SK-N-SH treated with all-trans-retinoic acid at 6 μM for 48 hours (cell line): Measurements from ENCODE around the gene TBC1D9.

Experiments
- ATAC-seq: fragments of 200-7000 bp; cut with Tn5 transposase; 3 replicates; pipeline ENCODE4 v1.9.1; 2020; ENCODE audit warnings: mild to moderate bottlenecking, moderate library complexity
- CSDC2 ChIP-seq: fragments of 250-450 bp; sonication (Bioruptor Pico); IDR thresholded peaks from 2 replicates; pipeline ENCODE4 v1.5.0; 2020; ENCODE audit warnings: mild to moderate bottlenecking, moderate library complexity
- ESRRG ChIP-seq: fragments of 250-450 bp; sonication (Bioruptor Pico); IDR thresholded peaks from 2 replicates; pipeline ENCODE4 v1.6.1; 2021; ENCODE audit warnings: mild to moderate bottlenecking
- ISL1 ChIP-seq: fragments of 250-450 bp; sonication (Bioruptor Pico); IDR thresholded peaks from 2 replicates; pipeline ENCODE4 v2.1.2; 2022; ENCODE audit warnings: mild to moderate bottlenecking, moderate library complexity
- OSR1 ChIP-seq: fragments of 250-450 bp; sonication (Bioruptor Pico); IDR thresholded peaks from 2 replicates; pipeline ENCODE4 v1.8.0; 2022; ENCODE audit warnings: moderate library complexity, mild to moderate bottlenecking, inconsistent platforms
- PPARA ChIP-seq: fragments of 250-450 bp; sonication (Bioruptor Pico); IDR thresholded peaks from 2 replicates; pipeline ENCODE4 v1.5.0; 2020; ENCODE audit warnings: mild to moderate bottlenecking, borderline replicate concordance
- RARB ChIP-seq: fragments of 250-450 bp; sonication (Bioruptor Pico); IDR thresholded peaks from 2 replicates; pipeline ENCODE4 v1.8.0; 2021; ENCODE audit warnings: mild to moderate bottlenecking, moderate library complexity
- SNAI2 ChIP-seq: fragments of 250-450 bp; sonication (Bioruptor Pico); IDR thresholded peaks from 2 replicates; pipeline ENCODE4 v1.5.0; 2020; ENCODE audit warnings: mild to moderate bottlenecking, moderate library complexity
- TCF4 ChIP-seq: fragments of 250-450 bp; sonication (Bioruptor Pico); IDR thresholded peaks from 2 replicates; pipeline ENCODE4 v1.8.0; 2021; ENCODE audit warnings: mild to moderate bottlenecking, moderate library complexity, borderline replicate concordance
- TOX ChIP-seq: fragments of 250-450 bp; sonication (Bioruptor Pico); IDR thresholded peaks from 2 replicates; pipeline ENCODE4 v1.8.0; 2021; ENCODE audit warnings: mild to moderate bottlenecking, moderate library complexity, borderline replicate concordance
- TSHZ2 ChIP-seq: fragments of 250-450 bp; sonication (Bioruptor Pico); IDR thresholded peaks from 2 replicates; pipeline ENCODE4 v1.5.0; 2020; ENCODE audit warnings: mild to moderate bottlenecking, moderate library complexity
- ZC3H10 ChIP-seq: fragments of 250-450 bp; sonication (Bioruptor Pico); IDR thresholded peaks from 2 replicates; pipeline ENCODE4 v1.5.1; 2021; ENCODE audit warnings: mild to moderate bottlenecking, moderate library complexity
- ZFP3 ChIP-seq: fragments of 250-450 bp; sonication (Bioruptor Pico); IDR thresholded peaks from 2 replicates; pipeline ENCODE4 v1.5.0; 2020; ENCODE audit warnings: mild to moderate bottlenecking, moderate library complexity
- ZFP30 ChIP-seq: fragments of 450-650 bp; formaldehyde crosslinking; IDR thresholded peaks from 2 replicates; pipeline ENCODE4 v1.5.0; 2022; ENCODE audit warnings: mild to moderate bottlenecking, moderate library complexity
- ZNF565 ChIP-seq: fragments of 450-650 bp; formaldehyde crosslinking; conservative IDR thresholded peaks from 2 replicates; pipeline ENCODE4 v1.5.0; 2020; ENCODE audit warnings: low read depth, mild to moderate bottlenecking, moderate library complexity
- ZNF70 ChIP-seq: fragments of 450-650 bp; formaldehyde crosslinking; IDR thresholded peaks from 2 replicates; pipeline ENCODE4 v1.5.0; 2020; ENCODE audit warnings: mild to moderate bottlenecking, moderate library complexity
- ZNF8 ChIP-seq: fragments of 450-650 bp; formaldehyde crosslinking; IDR thresholded peaks from 2 replicates; pipeline ENCODE4 v1.5.0; 2020; ENCODE audit warnings: mild to moderate bottlenecking, moderate library complexity
- TF ChIP-seq, protein P1 (sequence below): fragments of 250-450 bp; sonication (Bioruptor Pico); IDR thresholded peaks from 2 replicates; pipeline ENCODE4 v1.5.1; 2021; ENCODE audit warnings: mild to moderate bottlenecking, moderate library complexity
- TF ChIP-seq, protein P2 (sequence below): fragments of 250-450 bp; sonication (Bioruptor Pico); IDR thresholded peaks from 2 replicates; pipeline ENCODE4 v1.8.0; 2021; ENCODE audit warnings: low read depth, mild to moderate bottlenecking, moderate library complexity, borderline replicate concordance
- TF ChIP-seq, protein P3 (sequence below): fragments of 250-450 bp; sonication (Bioruptor Pico); IDR thresholded peaks from 2 replicates; pipeline ENCODE4 v1.5.1; 2020; ENCODE audit warnings: low read depth, mild to moderate bottlenecking, moderate library complexity
- TF ChIP-seq, protein P4 (sequence below): fragments of 250-450 bp; sonication (Bioruptor Pico); IDR thresholded peaks from 2 replicates; pipeline ENCODE4 v1.8.0; 2020; ENCODE audit warnings: mild to moderate bottlenecking, moderate library complexity, borderline replicate concordance

TBC1D9 gene

DNA sequence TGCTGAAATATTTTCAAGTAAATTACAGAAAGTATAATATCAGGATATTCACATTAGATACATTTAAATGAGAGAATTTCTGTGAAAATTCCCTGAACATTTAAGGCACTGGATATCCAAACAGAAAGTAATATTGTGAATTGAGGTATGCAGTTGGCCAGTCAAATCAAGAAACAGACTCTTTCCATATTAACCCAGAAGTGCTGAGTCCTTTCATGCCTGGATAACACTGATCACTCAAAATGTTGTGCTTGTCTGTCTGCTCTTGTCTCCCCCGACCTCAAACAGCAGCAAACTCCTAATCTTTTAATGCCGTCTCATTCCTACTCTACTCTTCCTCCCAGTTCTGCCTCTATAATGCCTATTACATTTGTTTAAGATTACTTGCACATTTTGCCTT, 51.2 kb downstream of the TBC1D9 start:
- TF ChIP-seq TSHZ2 (CRISPR knock-in tag) (no peak), TCF4 (CRISPR knock-in tag) (no peak), ZFP3 (CRISPR knock-in tag) (no peak), ZNF8 (no peak), ZNF565 (no peak), ISL1 (CRISPR knock-in tag) (no peak), ZNF70 (CRISPR knock-in tag) (no peak), SNAI2 (no peak), PPARA (no peak), ZC3H10 (no peak), CSDC2 (no peak), ESRRG (CRISPR knock-in tag) (no peak), RARB (CRISPR knock-in tag) (no peak), TOX (no peak), ZFP30 (no peak), OSR1 (CRISPR knock-in tag) (no peak)
- TF ChIP-seq, protein P1, sequence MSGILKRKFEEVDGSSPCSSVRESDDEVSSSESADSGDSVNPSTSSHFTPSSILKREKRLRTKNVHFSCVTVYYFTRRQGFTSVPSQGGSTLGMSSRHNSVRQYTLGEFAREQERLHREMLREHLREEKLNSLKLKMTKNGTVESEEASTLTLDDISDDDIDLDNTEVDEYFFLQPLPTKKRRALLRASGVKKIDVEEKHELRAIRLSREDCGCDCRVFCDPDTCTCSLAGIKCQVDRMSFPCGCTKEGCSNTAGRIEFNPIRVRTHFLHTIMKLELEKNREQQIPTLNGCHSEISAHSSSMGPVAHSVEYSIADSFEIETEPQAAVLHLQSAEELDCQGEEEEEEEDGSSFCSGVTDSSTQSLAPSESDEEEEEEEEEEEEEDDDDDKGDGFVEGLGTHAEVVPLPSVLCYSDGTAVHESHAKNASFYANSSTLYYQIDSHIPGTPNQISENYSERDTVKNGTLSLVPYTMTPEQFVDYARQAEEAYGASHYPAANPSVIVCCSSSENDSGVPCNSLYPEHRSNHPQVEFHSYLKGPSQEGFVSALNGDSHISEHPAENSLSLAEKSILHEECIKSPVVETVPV (CRISPR knock-in tag): no peak
- TF ChIP-seq, protein P2, sequence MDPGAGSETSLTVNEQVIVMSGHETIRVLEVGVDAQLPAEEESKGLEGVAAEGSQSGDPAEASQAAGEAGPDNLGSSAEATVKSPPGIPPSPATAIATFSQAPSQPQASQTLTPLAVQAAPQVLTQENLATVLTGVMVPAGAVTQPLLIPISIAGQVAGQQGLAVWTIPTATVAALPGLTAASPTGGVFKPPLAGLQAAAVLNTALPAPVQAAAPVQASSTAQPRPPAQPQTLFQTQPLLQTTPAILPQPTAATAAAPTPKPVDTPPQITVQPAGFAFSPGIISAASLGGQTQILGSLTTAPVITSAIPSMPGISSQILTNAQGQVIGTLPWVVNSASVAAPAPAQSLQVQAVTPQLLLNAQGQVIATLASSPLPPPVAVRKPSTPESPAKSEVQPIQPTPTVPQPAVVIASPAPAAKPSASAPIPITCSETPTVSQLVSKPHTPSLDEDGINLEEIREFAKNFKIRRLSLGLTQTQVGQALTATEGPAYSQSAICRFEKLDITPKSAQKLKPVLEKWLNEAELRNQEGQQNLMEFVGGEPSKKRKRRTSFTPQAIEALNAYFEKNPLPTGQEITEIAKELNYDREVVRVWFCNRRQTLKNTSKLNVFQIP (CRISPR knock-in tag): no peak
- TF ChIP-seq, protein P3, sequence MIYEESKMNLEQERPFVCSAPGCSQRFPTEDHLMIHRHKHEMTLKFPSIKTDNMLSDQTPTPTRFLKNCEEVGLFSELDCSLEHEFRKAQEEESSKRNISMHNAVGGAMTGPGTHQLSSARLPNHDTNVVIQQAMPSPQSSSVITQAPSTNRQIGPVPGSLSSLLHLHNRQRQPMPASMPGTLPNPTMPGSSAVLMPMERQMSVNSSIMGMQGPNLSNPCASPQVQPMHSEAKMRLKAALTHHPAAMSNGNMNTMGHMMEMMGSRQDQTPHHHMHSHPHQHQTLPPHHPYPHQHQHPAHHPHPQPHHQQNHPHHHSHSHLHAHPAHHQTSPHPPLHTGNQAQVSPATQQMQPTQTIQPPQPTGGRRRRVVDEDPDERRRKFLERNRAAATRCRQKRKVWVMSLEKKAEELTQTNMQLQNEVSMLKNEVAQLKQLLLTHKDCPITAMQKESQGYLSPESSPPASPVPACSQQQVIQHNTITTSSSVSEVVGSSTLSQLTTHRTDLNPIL (CRISPR knock-in tag): no peak
- TF ChIP-seq, protein P4, sequence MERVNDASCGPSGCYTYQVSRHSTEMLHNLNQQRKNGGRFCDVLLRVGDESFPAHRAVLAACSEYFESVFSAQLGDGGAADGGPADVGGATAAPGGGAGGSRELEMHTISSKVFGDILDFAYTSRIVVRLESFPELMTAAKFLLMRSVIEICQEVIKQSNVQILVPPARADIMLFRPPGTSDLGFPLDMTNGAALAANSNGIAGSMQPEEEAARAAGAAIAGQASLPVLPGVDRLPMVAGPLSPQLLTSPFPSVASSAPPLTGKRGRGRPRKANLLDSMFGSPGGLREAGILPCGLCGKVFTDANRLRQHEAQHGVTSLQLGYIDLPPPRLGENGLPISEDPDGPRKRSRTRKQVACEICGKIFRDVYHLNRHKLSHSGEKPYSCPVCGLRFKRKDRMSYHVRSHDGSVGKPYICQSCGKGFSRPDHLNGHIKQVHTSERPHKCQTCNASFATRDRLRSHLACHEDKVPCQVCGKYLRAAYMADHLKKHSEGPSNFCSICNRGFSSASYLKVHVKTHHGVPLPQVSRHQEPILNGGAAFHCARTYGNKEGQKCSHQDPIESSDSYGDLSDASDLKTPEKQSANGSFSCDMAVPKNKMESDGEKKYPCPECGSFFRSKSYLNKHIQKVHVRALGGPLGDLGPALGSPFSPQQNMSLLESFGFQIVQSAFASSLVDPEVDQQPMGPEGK (CRISPR knock-in tag): no peak
- no peak for ATAC-seq

GRCh38 chr4:140704392-140704960, 51.7 kb downstream of the TBC1D9 start:
- TF ChIP-seq TOX: no peak
- TF ChIP-seq TCF4 (CRISPR knock-in tag): no peak
- TF ChIP-seq ZNF8: no peak
- no peak for TF ChIP-seq OSR1 (CRISPR knock-in tag)
- no peak for TF ChIP-seq ESRRG (CRISPR knock-in tag)
- TF ChIP-seq ZNF565: no peak
- TF ChIP-seq ZC3H10: no peak
- TF ChIP-seq, protein P4 (CRISPR knock-in tag): no peak
- no peak for TF ChIP-seq RARB (CRISPR knock-in tag)
- TF ChIP-seq CSDC2: no peak
- TF ChIP-seq, protein P2 (CRISPR knock-in tag): no peak
- ATAC-seq: no peak
